Neural cell (in vitro differentiated cells): ENCODE results near the gene RERE.

Source experiments
- CTCF ChIP-seq: fragments of 450-650 bp; IDR thresholded peaks from 2 replicates; pipeline ENCODE4 v1.5.1; 2014; ENCODE audit warnings: antibody characterized with exemption, mild to moderate bottlenecking, moderate library complexity; ENCODE audit not compliant: poor library complexity, severe bottlenecking
- EZH2 ChIP-seq: fragments of 200-600, 300-800 bp; shearing (Covaris generic), sonication (generic); IDR thresholded peaks from 2 replicates; pipeline ENCODE4 v1.6.1; 2014; ENCODE audit warnings: antibody characterized with exemption, low read length, borderline replicate concordance, mild to moderate bottlenecking; ENCODE audit not compliant: insufficient read depth, poor library complexity, severe bottlenecking
- POLR2AphosphoS5 ChIP-seq: IDR thresholded peaks from 2 replicates; pipeline ENCODE4 v1.6.1; 2012
- RAD21 ChIP-seq: fragments of 450-650 bp; conservative IDR thresholded peaks from 2 replicates; pipeline ENCODE4 v1.6.1; 2014; ENCODE audit warnings: antibody characterized with exemption, mild to moderate bottlenecking, moderate library complexity

- no peak for TF ChIP-seq CTCF
- no peak for TF ChIP-seq POLR2AphosphoS5
- TF ChIP-seq EZH2: no peak
- no peak for TF ChIP-seq RAD21
These were observed 397.1 kb downstream of the RERE start for GRCh38 chr1:8420318-8420717.
